ENCODE measurements around the gene RTF2. TPM values are rescaled to one million over a fixed set of nuclear protein-coding genes. Genes with fewer than 3 reads are reported as not detected.
"Not testable (repeated sequence)": the region's sequence is repeated elsewhere in the genome, so short reads cannot be mapped to it uniquely, and the experiment has no call there.

Gene RTF2
- total RNA-seq, 3 donors from 2014 or later: 74.8 to 81.3 (median 79.7) TPM

- not testable (repeated sequence) for DNase-seq; H3K4me1 Mint-ChIP-seq (ENCODE audit: low read depth); ATAC-seq; H3K4me3 Mint-ChIP-seq; H3K27me3 Mint-ChIP-seq (ENCODE audit: low read depth)
- Mint-ChIP-seq H3K36me3 (ENCODE audit: insufficient read depth) (peaks cover 53% of the 10 kb centered on the region), H3K9me3 (peaks cover 16% of the 10 kb centered on the region)
Observed at GRCh38 chr20:56520746-56521354, 52.4 kb downstream of the RTF2 start.

GRCh38 chr20:56522311-56522710, 53.9 kb downstream of the RTF2 start:
- Mint-ChIP-seq H3K27me3 (ENCODE audit: low read depth) (no peaks in the 10 kb centered on the region), H3K4me3 (no peak overlapping the region), H3K4me1 (ENCODE audit: low read depth) (peaks cover 9% of the 10 kb centered on the region), H3K9me3 (peaks cover 16% of the 10 kb centered on the region), H3K36me3 (ENCODE audit: insufficient read depth) (peaks cover 42% of the 10 kb centered on the region)
- no peak for ATAC-seq
- no peak for DNase-seq

GRCh38 chr20:56524444-56524843, 56.0 kb downstream of the RTF2 start, which contains the start of gene FAM209A:
FAM209A (plus strand) TSS chr20:56524744; CDS start chr20:56524809, 65 bp downstream.
- not testable (repeated sequence) for H3K27me3 Mint-ChIP-seq (ENCODE audit: low read depth); ATAC-seq
- H3K9me3 Mint-ChIP-seq: peaks cover 11% of the 10 kb centered on the region

DNA sequence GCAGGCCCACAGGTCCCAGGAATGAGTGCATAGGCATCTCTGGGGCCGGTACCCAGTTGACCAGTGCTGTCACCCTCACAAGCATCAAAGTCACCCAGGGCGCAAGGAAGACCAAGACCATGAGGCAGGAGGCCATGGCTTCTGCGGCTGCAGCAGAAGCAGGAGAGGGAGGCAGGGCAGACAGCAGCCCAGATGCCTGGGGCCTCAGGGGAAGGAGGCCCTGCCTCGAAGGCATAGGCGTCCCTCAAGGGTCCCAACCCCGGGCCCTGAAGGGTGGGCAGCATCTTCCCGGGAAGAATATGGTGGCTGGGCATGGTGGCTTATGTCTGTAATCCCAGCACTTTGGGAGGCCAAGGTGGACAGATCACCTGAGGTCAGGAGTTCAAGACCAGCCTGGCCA, 59.1 kb downstream of the RTF2 start:
- ATAC-seq (no peak), DNase-seq (no peak)
- Mint-ChIP-seq H3K4me3 (no peak overlapping the region), H3K9me3 (no peaks in the 10 kb centered on the region), H3K4me1 (ENCODE audit: low read depth) (peaks cover 9% of the 10 kb centered on the region), H3K36me3 (ENCODE audit: insufficient read depth) (peaks cover 3% of the 10 kb centered on the region), H3K27me3 (ENCODE audit: low read depth) (no peaks in the 10 kb centered on the region)

More at GRCh38 chr20:56524444-56524843, 56.0 kb downstream of the RTF2 start, which contains the start of gene FAM209A:
- H3K4me1 Mint-ChIP-seq (ENCODE audit: low read depth); DNase-seq; H3K4me3 Mint-ChIP-seq: not testable (repeated sequence)
- H3K36me3 Mint-ChIP-seq (ENCODE audit: insufficient read depth): peaks cover 22% of the 10 kb centered on the region

DNA sequence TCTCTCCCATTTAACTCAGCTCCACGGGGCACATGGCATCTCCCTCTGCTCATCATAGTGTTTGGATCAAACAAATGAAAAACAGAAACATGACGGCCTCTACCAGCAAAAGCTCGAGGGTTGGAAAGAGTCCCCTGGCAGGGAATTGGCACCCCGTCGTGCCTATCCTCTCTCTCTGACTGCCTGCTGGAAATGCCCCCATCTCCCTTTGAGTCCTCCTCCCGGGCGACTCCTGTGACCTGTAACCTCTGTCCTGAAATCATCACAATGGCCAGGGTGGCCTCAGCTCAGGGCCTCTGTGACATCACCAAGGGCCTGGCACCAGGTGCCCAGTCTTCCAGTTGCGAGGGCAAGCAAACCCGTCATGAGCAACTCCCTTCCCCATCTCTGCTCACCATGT, 64.5 kb downstream of the RTF2 start, which contains the start of gene FAM209B:
Gene FAM209B, plus strand, starts transcription at position 301 of the 400 bp plus-strand sequence. Its CDS starts 96 bp downstream, at position 397.
- H3K4me1 Mint-ChIP-seq (ENCODE audit: low read depth); ATAC-seq; H3K36me3 Mint-ChIP-seq (ENCODE audit: insufficient read depth); H3K27me3 Mint-ChIP-seq (ENCODE audit: low read depth); H3K9me3 Mint-ChIP-seq; DNase-seq; H3K4me3 Mint-ChIP-seq: not testable (repeated sequence)

DNA sequence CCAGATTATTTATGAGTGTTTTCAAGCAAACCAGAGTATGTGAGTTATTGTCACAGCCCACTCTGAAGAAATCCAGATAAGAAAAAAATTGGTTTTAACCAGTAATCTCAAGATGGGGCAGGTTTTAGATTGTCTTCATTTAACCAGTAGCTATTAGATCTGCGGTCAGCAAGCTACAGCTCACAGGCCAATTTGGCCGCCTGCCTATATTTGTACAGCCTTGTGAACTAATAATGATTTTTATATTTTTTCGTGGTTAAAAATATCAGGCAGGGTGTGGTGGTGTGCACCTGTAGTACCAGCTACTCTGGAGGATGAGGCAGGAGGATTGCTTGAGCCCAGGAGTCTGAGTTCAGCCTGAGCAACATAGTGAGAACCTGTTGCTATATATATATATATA, 69.6 kb downstream of the RTF2 start:
- no peak for DNase-seq
- Mint-ChIP-seq H3K36me3 (ENCODE audit: insufficient read depth) (peaks cover 3% of the 10 kb centered on the region), H3K4me1 (ENCODE audit: low read depth) (no peaks in the 10 kb centered on the region), H3K27me3 (ENCODE audit: low read depth) (no peaks in the 10 kb centered on the region), H3K9me3 (no peaks in the 10 kb centered on the region), H3K4me3 (no peak overlapping the region)
- no peak for ATAC-seq

- H3K36me3 Mint-ChIP-seq (ENCODE audit: insufficient read depth): peaks cover 3% of the 10 kb centered on the region
- DNase-seq (no peak), ATAC-seq (no peak)
- no peaks in the 10 kb centered on the region for H3K4me1 Mint-ChIP-seq (ENCODE audit: low read depth)
- no peaks in the 10 kb centered on the region for H3K9me3 Mint-ChIP-seq
- H3K4me3 Mint-ChIP-seq: no peak overlapping the region
- H3K27me3 Mint-ChIP-seq (ENCODE audit: low read depth): no peaks in the 10 kb centered on the region
Observed at GRCh38 chr20:56540415-56540814, 72.0 kb downstream of the RTF2 start.

DNA sequence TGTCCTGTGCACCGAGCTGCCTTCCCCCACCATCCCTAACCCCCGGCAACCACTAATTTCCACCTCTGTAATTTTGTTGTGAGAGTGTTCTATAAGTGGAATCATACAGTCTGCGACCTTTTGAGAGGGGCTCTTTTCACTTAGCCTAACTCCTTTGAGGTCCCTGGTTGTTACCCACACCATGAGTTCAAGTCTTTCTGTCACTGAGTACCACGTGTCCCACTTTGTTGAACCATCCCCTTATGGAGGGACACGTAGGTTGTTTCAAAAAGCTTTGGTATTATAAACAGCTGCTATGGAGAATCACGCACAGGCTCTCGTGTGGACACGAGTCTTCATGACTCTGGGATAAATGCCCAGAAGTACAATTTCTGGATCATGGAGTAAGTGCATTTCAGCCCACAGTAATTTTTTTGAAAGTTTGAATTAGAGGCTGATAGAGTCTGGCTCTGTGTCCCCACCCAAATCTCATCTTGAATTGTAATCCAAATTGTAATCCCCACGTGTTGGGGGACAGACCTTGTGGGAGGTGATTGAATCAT, 74.1 kb downstream of the RTF2 start:
- Mint-ChIP-seq H3K27me3 (ENCODE audit: low read depth) (no peaks in the 10 kb centered on the region), H3K36me3 (ENCODE audit: insufficient read depth) (no peaks in the 10 kb centered on the region)

GRCh38 chr20:56551571-56551970, 83.1 kb downstream of the RTF2 start:
- Mint-ChIP-seq H3K9me3 (no peaks in the 10 kb centered on the region), H3K27me3 (ENCODE audit: low read depth) (no peaks in the 10 kb centered on the region), H3K4me3 (no peak overlapping the region), H3K36me3 (ENCODE audit: insufficient read depth) (no peaks in the 10 kb centered on the region), H3K4me1 (ENCODE audit: low read depth) (peaks cover 5% of the 10 kb centered on the region)
- ATAC-seq: no peak
- DNase-seq: no peak

More for the DNA sequence above, 74.1 kb downstream of the RTF2 start:
- Mint-ChIP-seq H3K9me3 (no peaks in the 10 kb centered on the region), H3K4me1 (ENCODE audit: low read depth) (no peaks in the 10 kb centered on the region), H3K4me3 (no peak overlapping the region)
- ATAC-seq (no peak), DNase-seq (no peak)

- peaks cover 5% of the 10 kb centered on the region for H3K4me1 Mint-ChIP-seq (ENCODE audit: low read depth)
- H3K27me3 Mint-ChIP-seq (ENCODE audit: low read depth): no peaks in the 10 kb centered on the region
- no peak overlapping the region for H3K4me3 Mint-ChIP-seq
- no peaks in the 10 kb centered on the region for H3K36me3 Mint-ChIP-seq (ENCODE audit: insufficient read depth)
- no peaks in the 10 kb centered on the region for H3K9me3 Mint-ChIP-seq
- no peak for DNase-seq
- no peak for ATAC-seq
Observed at GRCh38 chr20:56552911-56553629, 84.6 kb downstream of the RTF2 start.

- Mint-ChIP-seq H3K27me3 (ENCODE audit: low read depth) (no peaks in the 10 kb centered on the region), H3K4me3 (no peak overlapping the region), H3K4me1 (ENCODE audit: low read depth) (peaks cover 5% of the 10 kb centered on the region), H3K9me3 (no peaks in the 10 kb centered on the region), H3K36me3 (ENCODE audit: insufficient read depth) (no peaks in the 10 kb centered on the region)
- ATAC-seq (peak; percentile 81 to 84), DNase-seq (no peak)
Observed at GRCh38 chr20:56554869-56555268, 86.4 kb downstream of the RTF2 start.

GRCh38 chr20:56558968-56559367, 90.5 kb downstream of the RTF2 start:
- Mint-ChIP-seq H3K27me3 (ENCODE audit: low read depth) (no peaks in the 10 kb centered on the region), H3K4me1 (ENCODE audit: low read depth) (peaks cover 5% of the 10 kb centered on the region), H3K4me3 (no peak overlapping the region), H3K9me3 (no peaks in the 10 kb centered on the region), H3K36me3 (ENCODE audit: insufficient read depth) (no peaks in the 10 kb centered on the region)
- ATAC-seq (no peak), DNase-seq (no peak)

- H3K27me3 Mint-ChIP-seq (ENCODE audit: low read depth); H3K36me3 Mint-ChIP-seq (ENCODE audit: insufficient read depth); H3K4me1 Mint-ChIP-seq (ENCODE audit: low read depth); ATAC-seq; H3K9me3 Mint-ChIP-seq; H3K4me3 Mint-ChIP-seq; DNase-seq: not testable (repeated sequence)
Observed at GRCh38 chr20:56564526-56564925, 96.1 kb downstream of the RTF2 start.

DNA sequence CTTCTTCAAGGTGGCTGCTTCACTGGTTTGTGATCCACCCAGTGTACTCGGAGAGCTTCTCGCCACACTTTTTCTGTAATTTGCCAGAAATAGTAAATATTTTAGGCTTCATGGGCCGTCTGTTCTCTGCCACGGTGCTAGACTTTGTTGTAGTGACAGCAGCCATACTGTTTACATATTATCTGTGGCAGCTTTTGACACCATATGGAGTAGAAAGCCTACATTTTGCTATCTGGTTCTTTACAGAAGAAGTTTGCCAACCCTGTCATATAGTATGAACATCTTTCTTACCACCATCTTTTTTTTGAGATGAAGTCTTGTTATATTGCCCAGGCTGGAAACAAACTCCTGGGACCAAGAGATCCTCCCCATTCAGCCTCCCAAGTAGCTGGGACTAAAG, 97.1 kb downstream of the RTF2 start:
- Mint-ChIP-seq H3K4me1 (ENCODE audit: low read depth) (no peaks in the 10 kb centered on the region), H3K36me3 (ENCODE audit: insufficient read depth) (no peaks in the 10 kb centered on the region), H3K4me3 (no peak overlapping the region), H3K27me3 (ENCODE audit: low read depth) (peaks cover 7% of the 10 kb centered on the region), H3K9me3 (no peaks in the 10 kb centered on the region)
- ATAC-seq (no peak), DNase-seq (no peak)

DNA sequence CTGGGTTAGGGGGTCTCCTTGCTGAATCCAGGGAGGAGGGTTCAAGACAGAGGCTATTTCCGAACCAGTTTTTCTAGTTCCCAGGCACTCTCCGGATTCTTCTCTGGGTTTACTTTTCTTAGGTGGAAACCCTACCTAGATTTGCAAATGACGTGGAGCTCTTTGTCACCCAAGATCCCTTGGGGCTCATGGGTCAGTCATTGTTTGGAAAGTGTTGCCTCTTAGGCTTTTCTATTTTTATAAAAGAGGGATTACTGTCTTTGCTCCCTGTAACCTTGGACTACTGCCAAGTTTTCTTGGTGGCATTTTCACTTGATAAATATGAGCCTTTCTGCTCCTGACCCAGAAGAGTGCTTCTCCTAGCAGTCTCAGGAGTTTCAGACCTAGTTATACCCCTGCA, 98.2 kb downstream of the RTF2 start:
- DNase-seq (no peak), ATAC-seq (no peak)
- no peaks in the 10 kb centered on the region for H3K9me3 Mint-ChIP-seq
- no peaks in the 10 kb centered on the region for H3K4me1 Mint-ChIP-seq (ENCODE audit: low read depth)
- no peak overlapping the region for H3K4me3 Mint-ChIP-seq
- peaks cover 8% of the 10 kb centered on the region for H3K27me3 Mint-ChIP-seq (ENCODE audit: low read depth)
- H3K36me3 Mint-ChIP-seq (ENCODE audit: insufficient read depth): no peaks in the 10 kb centered on the region
